Thoracic aorta (tissue), 2 donors: ENCODE results near the gene CEP112. TPM values are rescaled to one million over a fixed set of nuclear protein-coding genes. Genes with fewer than 3 reads are reported as not detected.

Experiments
- ATAC-seq: fragments of 150-250 bp; one replicate; pipeline ENCODE4 v1.8.0; 2017; ENCODE audit warnings: low read depth; ENCODE audit not compliant: insufficient number of reproducible peaks, low FRiP score
- DNase-seq: peaks from one replicate; pipeline ENCODE4 v3.0.0-alpha.2; 2020; ENCODE audit warnings: low spot score
- H3K27ac ChIP-seq, 2 donors: fragments of 200-600 bp; sonication (generic); 1 replicate in 1 of 2; 2 replicates in 1 of 2; pipeline ENCODE4 v1.5.1; 2016; ENCODE audit warnings: mild to moderate bottlenecking in 2 of 2, moderate library complexity in 2 of 2
- H3K27me3 ChIP-seq: fragments of 200-600 bp; sonication (generic); replicated peaks from 2 replicates; pipeline ENCODE4 v1.6.0; 2016; ENCODE audit warnings: mild to moderate bottlenecking; ENCODE audit not compliant: insufficient read depth
- H3K36me3 ChIP-seq: fragments of 200-600 bp; sonication (generic); one replicate; pipeline ENCODE4 v1.5.1; 2016
- H3K4me1 ChIP-seq, 2 donors: fragments of 200-600 bp; sonication (generic); 1 replicate in 1 of 2; 2 replicates in 1 of 2; pipeline versions ENCODE4 v1.5.1 to v1.6.0; 2016; ENCODE audit warnings: low read depth in 2 of 2, mild to moderate bottlenecking in 1 of 2; ENCODE audit not compliant: control insufficient read depth in 1 of 2
- H3K4me3 ChIP-seq: fragments of 200-600 bp; sonication (generic); 2 replicates; pipeline ENCODE4 v1.5.1; 2016; ENCODE audit warnings: mild to moderate bottlenecking
- H3K9me3 ChIP-seq: fragments of 200-600 bp; sonication (generic); 2 replicates; pipeline ENCODE4 v1.5.1; 2016
- CTCF ChIP-seq: fragments of 200-600 bp; sonication (generic); IDR thresholded peaks from one replicate; pipeline ENCODE4 v1.5.1; 2019; ENCODE audit warnings: antibody characterized with exemption
- total RNA-seq, 2 donors: library from RNA; depleted of rRNA; stranded (reverse); fragments of >200 nt; gene quantifications; one replicate each; pipeline versions ENCODE4 v1.1.0 to v1.2.3, GENCODE V29; 2016

CEP112 gene
- total RNA-seq, 2 donors from 2014 or later, result 13.4 to 19.0 TPM

- H3K27me3 ChIP-seq, result no peaks in the 10 kb centered on the region
- no peaks in the 10 kb centered on the region for H3K36me3 ChIP-seq
- no peak for ATAC-seq
- H3K27ac ChIP-seq, result no peak overlapping the region
- no peak for TF ChIP-seq CTCF
- H3K9me3 ChIP-seq, result no peaks in the 10 kb centered on the region
- peaks cover 7 to 14% of the 10 kb centered on the region in 2 donors for H3K4me1 ChIP-seq
- no peak for DNase-seq
- no peak overlapping the region for H3K4me3 ChIP-seq
Measured at GRCh38 chr17:65917560-65917959, 274.4 kb downstream of the CEP112 start.

GRCh38 chr17:65916425-65916824 is 275.5 kb downstream of the CEP112 start:
- H3K9me3 ChIP-seq, result no peaks in the 10 kb centered on the region
- TF ChIP-seq CTCF, result no peak
- H3K4me3 ChIP-seq, result no peak overlapping the region
- no peak overlapping the region for H3K27ac ChIP-seq
- H3K27me3 ChIP-seq, result no peaks in the 10 kb centered on the region
- DNase-seq (no peak), ATAC-seq (no peak)
- no peaks in the 10 kb centered on the region for H3K36me3 ChIP-seq
- peaks cover 7 to 14% of the 10 kb centered on the region in 2 donors for H3K4me1 ChIP-seq

GRCh38 chr17:65914784-65915342 is 277.1 kb downstream of the CEP112 start:
- DNase-seq, result no peak
- H3K9me3 ChIP-seq, result peaks cover 4% of the 10 kb centered on the region
- H3K27me3 ChIP-seq, result no peaks in the 10 kb centered on the region
- no peaks in the 10 kb centered on the region for H3K36me3 ChIP-seq
- H3K4me3 ChIP-seq, result no peak overlapping the region
- H3K4me1 ChIP-seq, result peaks cover 7 to 14% of the 10 kb centered on the region in 2 donors
- H3K27ac ChIP-seq, result no peak overlapping the region
- TF ChIP-seq CTCF, result no peak
- ATAC-seq, result no peak

GRCh38 chr17:65913326-65913850 is 278.5 kb downstream of the CEP112 start:
- H3K27me3 ChIP-seq, result no peaks in the 10 kb centered on the region
- ATAC-seq (no peak), DNase-seq (no peak)
- H3K36me3 ChIP-seq, result no peaks in the 10 kb centered on the region
- H3K4me3 ChIP-seq, result no peak overlapping the region
- peaks cover 4% of the 10 kb centered on the region for H3K9me3 ChIP-seq
- H3K4me1 ChIP-seq, result peaks cover 0 to 2% of the 10 kb centered on the region in 2 donors
- no peak for TF ChIP-seq CTCF
- no peak overlapping the region for H3K27ac ChIP-seq

GRCh38 chr17:65910836-65911235 is 281.1 kb downstream of the CEP112 start:
- ATAC-seq (no peak), DNase-seq (no peak)
- no peak overlapping the region for H3K4me3 ChIP-seq
- no peaks in the 10 kb centered on the region for H3K36me3 ChIP-seq
- H3K4me1 ChIP-seq, result no peaks in the 10 kb centered on the region
- no peak overlapping the region for H3K27ac ChIP-seq
- no peaks in the 10 kb centered on the region for H3K27me3 ChIP-seq
- H3K9me3 ChIP-seq, result peaks cover 4% of the 10 kb centered on the region
- TF ChIP-seq CTCF, result no peak
